Naive thymus-derived CD4-positive, alpha-beta T cell (primary cell): ENCODE results near the gene PRKCB. TPM values are rescaled to one million over a fixed set of nuclear protein-coding genes. Genes with fewer than 3 reads are reported as not detected.
A peak's percentile ranks its signal among the peaks of the same experiment; 100 is the strongest.
"Not testable (repeated sequence)": the region's sequence is repeated elsewhere in the genome, so short reads cannot be mapped to it uniquely, and the experiment has no call there.

Source experiments
- ATAC-seq: fragments of 150-1000 bp; cut with Tn5 transposase; 2 replicates; pipeline ENCODE4 v1.10.0; 2021; ENCODE audit warnings: mild to moderate bottlenecking, moderate library complexity
- CTCF ChIA-PET: fragments of 350-600 bp; sonication (Branson Sonifier 250); formaldehyde crosslinking; loops from one replicate; lab custom pipeline; 2021; ENCODE audit warnings: antibody characterized with exemption; lab: Charles Lee
- POLR2A ChIA-PET: fragments of 350-600 bp; sonication (Branson Sonifier 250); formaldehyde crosslinking; loops from one replicate; lab custom pipeline; 2021; ENCODE audit warnings: antibody characterized with exemption, inconsistent platforms; lab: Charles Lee
- DNase-seq, 9 donors: peaks; one replicate each; pipeline versions ENCODE4 v3.0.0 to v3.0.0-alpha.2; 2020 to 2022; ENCODE audit warnings: mixed read lengths in 1 of 9
- H3K27ac ChIP-seq: one replicate; pipeline ENCODE4 v1.7.0; 2013; ENCODE audit warnings: mild to moderate bottlenecking, low read depth, low read length, moderate library complexity
- H3K27me3 ChIP-seq, 2 donors: one replicate each; pipeline ENCODE4 v1.7.0; 2013; ENCODE audit warnings: low read length in 2 of 2, mild to moderate bottlenecking in 2 of 2, moderate library complexity in 2 of 2; ENCODE audit not compliant: control insufficient read depth in 2 of 2, insufficient read depth in 2 of 2
- H3K36me3 ChIP-seq, 3 experiments: 1 replicate in 2 of 3; 2 replicates in 1 of 3; pipeline ENCODE4 v1.7.0; 2013; ENCODE audit warnings: low read length in 3 of 3, mild to moderate bottlenecking in 3 of 3, moderate library complexity in 1 of 3; ENCODE audit not compliant: insufficient read depth in 3 of 3, control insufficient read depth in 2 of 3
- H3K4me1 ChIP-seq, 2 donors: one replicate each; pipeline ENCODE4 v1.7.0; 2013; ENCODE audit warnings: low read length in 2 of 2, mild to moderate bottlenecking in 2 of 2, moderate library complexity in 1 of 2; ENCODE audit not compliant: control insufficient read depth in 2 of 2, insufficient read depth in 2 of 2
- H3K4me3 ChIP-seq: 2 replicates; pipeline ENCODE4 v1.7.0; 2013; ENCODE audit warnings: mild to moderate bottlenecking, low read length
- H3K9me3 ChIP-seq, 3 experiments: 1 replicate in 2 of 3; 2 replicates in 1 of 3; pipeline ENCODE4 v1.7.0; 2013; ENCODE audit warnings: low read length in 3 of 3; ENCODE audit not compliant: control insufficient read depth in 2 of 3
- H3K27ac Mint-ChIP-seq, 9 donors: one replicate each; pipeline ENCODE4 v1.8.0; 2020 to 2022; ENCODE audit warnings: mixed read lengths in 9 of 9, mild to moderate bottlenecking in 8 of 9, moderate library complexity in 5 of 9, inconsistent platforms in 2 of 9
- H3K27me3 Mint-ChIP-seq, 5 donors: one replicate each; pipeline ENCODE4 v1.8.0; 2021 to 2022; ENCODE audit warnings: mixed read lengths in 5 of 5, mild to moderate bottlenecking in 1 of 5
- H3K36me3 Mint-ChIP-seq, 5 donors: one replicate each; pipeline ENCODE4 v1.8.0; 2020 to 2022; ENCODE audit warnings: mixed read lengths in 5 of 5, mild to moderate bottlenecking in 3 of 5, inconsistent platforms in 1 of 5
- H3K4me1 Mint-ChIP-seq, 7 donors: one replicate each; pipeline ENCODE4 v1.8.0; 2020 to 2022; ENCODE audit warnings: mixed read lengths in 7 of 7, mild to moderate bottlenecking in 3 of 7, inconsistent platforms in 1 of 7
- H3K4me3 Mint-ChIP-seq, 10 donors: one replicate each; pipeline ENCODE4 v1.8.0; 2020 to 2022; ENCODE audit warnings: mild to moderate bottlenecking in 10 of 10, mixed read lengths in 10 of 10, moderate library complexity in 6 of 10, inconsistent platforms in 2 of 10
- H3K9me3 Mint-ChIP-seq, 11 donors: one replicate each; pipeline ENCODE4 v1.8.0; 2020 to 2022; ENCODE audit warnings: mixed read lengths in 11 of 11, mild to moderate bottlenecking in 4 of 11, inconsistent platforms in 1 of 11, moderate library complexity in 1 of 11
- intact Hi-C, 2 donors: fragments of 100-400 bp; cut with micrococcal nuclease; formaldehyde crosslinking; loops; one replicate each; pipeline ENCODE4 v1.15.1; 2023
- polyA plus RNA-seq, 2 donors: library from polyadenylated mRNA; unstranded; fragments of 300-500 nt; fragmentation: Illumina TruSeq; gene quantifications; one replicate each; pipeline ENCODE4 v1.2.3, GENCODE V29; 2021
- total RNA-seq, 6 experiments: library from RNA in 5 of 6; stranded (reverse) in 5 of 6; gene quantifications; 1 replicate in 5 of 6; 2 replicates in 1 of 6; pipeline ENCODE4 v1.2.3 and lab custom pipeline; 2021 to 2026

The PRKCB gene
- total and polyA plus RNA-seq, 7 experiments from 2014 or later = 32.4 to 180 (median 72.9) TPM

GRCh38 chr16:23933650-23934049 lies 97.9 kb downstream of the PRKCB start:
- H3K9me3 Mint-ChIP-seq = peaks cover 0 to 10% (median 3%) of the 10 kb centered on the region in 11 donors
- H3K4me1 Mint-ChIP-seq = peaks cover 10 to 63% (median 46%) of the 10 kb centered on the region in 7 donors
- H3K27me3 Mint-ChIP-seq, POLR2A ChIA-PET, H3K27ac ChIP-seq, intact Hi-C loops, ATAC-seq, H3K4me3 ChIP-seq, H3K27me3 ChIP-seq, DNase-seq, H3K9me3 ChIP-seq, H3K36me3 ChIP-seq: not testable (repeated sequence)
- CTCF ChIA-PET = interaction anchor here (0.6 to 0.8 kb wide), 2 partner anchors 64 to 128 kb away, joined by 3 read pairs; no protein-coding TSS in a partner anchor
- H3K4me3 Mint-ChIP-seq = peak overlapping the region in 2 of 10 donors; percentile 32
- peaks cover 0 to 39% (median 15%) of the 10 kb centered on the region in 5 donors for H3K36me3 Mint-ChIP-seq
- peaks cover 2 to 16% of the 10 kb centered on the region in 2 donors for H3K4me1 ChIP-seq
- peak overlapping the region in 2 of 9 donors; percentile 40 to 53 for H3K27ac Mint-ChIP-seq

- CTCF ChIA-PET = interaction anchor here (0.8 kb wide), 1 partner anchor 63 kb away, joined by 3 read pairs; no protein-coding TSS in a partner anchor
Observed at GRCh38 chr16:23934610-23935236, 98.9 kb downstream of the PRKCB start.

GRCh38 chr16:23940111-23940510 lies 104.3 kb downstream of the PRKCB start:
- H3K4me1 ChIP-seq = peaks cover 2 to 5% of the 10 kb centered on the region in 2 donors
- ATAC-seq (no peak), DNase-seq (no peak)
- ChIA-PET CTCF (interaction anchor here (0.8 kb wide), 1 partner anchor 37 kb away, joined by 6 read pairs; no protein-coding TSS in a partner anchor), POLR2A (no interaction called here)
- H3K4me1 Mint-ChIP-seq = peaks cover 10 to 58% (median 40%) of the 10 kb centered on the region in 7 donors
- H3K4me3 ChIP-seq = no peak overlapping the region
- no peaks in the 10 kb centered on the region for H3K9me3 ChIP-seq
- peak overlapping the region in 1 of 9 donors; percentile 65 for H3K27ac Mint-ChIP-seq
- no peak overlapping the region for H3K4me3 Mint-ChIP-seq
- no peak overlapping the region for H3K27ac ChIP-seq
- H3K36me3 Mint-ChIP-seq = peaks cover 0 to 10% (median 0%) of the 10 kb centered on the region in 5 donors
- H3K36me3 ChIP-seq = no peaks in the 10 kb centered on the region
- H3K27me3 Mint-ChIP-seq = no peaks in the 10 kb centered on the region
- H3K9me3 Mint-ChIP-seq = no peaks in the 10 kb centered on the region
- no peaks in the 10 kb centered on the region for H3K27me3 ChIP-seq
- intact Hi-C loops = no loop called here

More at GRCh38 chr16:23934610-23935236, 98.9 kb downstream of the PRKCB start:
- H3K4me1 ChIP-seq = peaks cover 2 to 16% of the 10 kb centered on the region in 2 donors
- no peaks in the 10 kb centered on the region for H3K36me3 ChIP-seq
- peak overlapping the region in 3 of 9 donors; percentile 24 to 53 (median 35) for H3K27ac Mint-ChIP-seq
- no peak for DNase-seq
- intact Hi-C loops = no loop called here
- H3K27me3 ChIP-seq = no peaks in the 10 kb centered on the region
- peaks cover 0 to 30% (median 15%) of the 10 kb centered on the region in 5 donors for H3K36me3 Mint-ChIP-seq
- POLR2A ChIA-PET = interaction anchor here (1.0 kb wide), 1 partner anchor 20 kb away, joined by 3 read pairs; no protein-coding TSS in a partner anchor
- no peak overlapping the region for H3K4me3 Mint-ChIP-seq
- H3K27me3 Mint-ChIP-seq = no peaks in the 10 kb centered on the region
- H3K4me1 Mint-ChIP-seq = peaks cover 10 to 57% (median 42%) of the 10 kb centered on the region in 7 donors
- H3K9me3 Mint-ChIP-seq = peaks cover 0 to 10% (median 3%) of the 10 kb centered on the region in 11 donors
- no peak overlapping the region for H3K27ac ChIP-seq
- ATAC-seq = no peak
- H3K4me3 ChIP-seq = no peak overlapping the region
- H3K9me3 ChIP-seq = no peaks in the 10 kb centered on the region

GRCh38 chr16:23941025-23941424 lies 105.2 kb downstream of the PRKCB start:
- POLR2A ChIA-PET = no interaction called here
- no peak overlapping the region for H3K27ac ChIP-seq
- peaks cover 16 to 58% (median 43%) of the 10 kb centered on the region in 7 donors for H3K4me1 Mint-ChIP-seq
- H3K27me3 Mint-ChIP-seq = no peaks in the 10 kb centered on the region
- H3K9me3 ChIP-seq = no peaks in the 10 kb centered on the region
- H3K4me3 ChIP-seq = no peak overlapping the region
- CTCF ChIA-PET = no interaction called here
- no peak for ATAC-seq
- H3K27ac Mint-ChIP-seq = peak overlapping the region in 2 of 9 donors; percentile 30 to 65
- no peaks in the 10 kb centered on the region for H3K27me3 ChIP-seq
- H3K36me3 Mint-ChIP-seq = peaks cover 0 to 7% (median 0%) of the 10 kb centered on the region in 5 donors
- H3K4me3 Mint-ChIP-seq = no peak overlapping the region
- H3K36me3 ChIP-seq = no peaks in the 10 kb centered on the region
- intact Hi-C loops = no loop called here
- H3K4me1 ChIP-seq = no peaks in the 10 kb centered on the region
- DNase-seq = no peak
- no peaks in the 10 kb centered on the region for H3K9me3 Mint-ChIP-seq

- H3K4me3 Mint-ChIP-seq = no peak overlapping the region
- ATAC-seq (no peak), DNase-seq (no peak)
- no peaks in the 10 kb centered on the region for H3K9me3 ChIP-seq
- intact Hi-C loops = no loop called here
- no peak overlapping the region for H3K27ac ChIP-seq
- H3K4me3 ChIP-seq = no peak overlapping the region
- no peaks in the 10 kb centered on the region for H3K9me3 Mint-ChIP-seq
- peak overlapping the region in 3 of 9 donors; percentile 52 to 71 (median 62) for H3K27ac Mint-ChIP-seq
- CTCF ChIA-PET = no interaction called here
- H3K36me3 ChIP-seq = no peaks in the 10 kb centered on the region
- peaks cover 2 to 7% of the 10 kb centered on the region in 2 donors for H3K4me1 ChIP-seq
- H3K27me3 ChIP-seq = no peaks in the 10 kb centered on the region
- H3K27me3 Mint-ChIP-seq = no peaks in the 10 kb centered on the region
- H3K4me1 Mint-ChIP-seq = peaks cover 24 to 64% (median 50%) of the 10 kb centered on the region in 7 donors
- peaks cover 0 to 7% (median 0%) of the 10 kb centered on the region in 5 donors for H3K36me3 Mint-ChIP-seq
- POLR2A ChIA-PET = interaction anchor here (0.6 kb wide), 1 partner anchor 16 kb away, joined by 3 read pairs; no protein-coding TSS in a partner anchor
Observed at GRCh38 chr16:23941963-23942564, 106.3 kb downstream of the PRKCB start.

GRCh38 chr16:23943604-23944003 lies 107.8 kb downstream of the PRKCB start:
- intact Hi-C loops = no loop called here
- H3K4me3 ChIP-seq = no peak overlapping the region
- ChIA-PET CTCF (interaction anchor here (1.1 to 1.4 kb wide), 2 partner anchors 67 to 140 kb away, joined by 4 to 8 read pairs; no protein-coding TSS in a partner anchor), POLR2A (interaction anchor here (1.0 to 1.4 kb wide), 2 partner anchors 39 to 79 kb away, joined by 3 read pairs; no protein-coding TSS in a partner anchor)
- H3K36me3 Mint-ChIP-seq = no peaks in the 10 kb centered on the region
- peaks cover 17 to 23% of the 10 kb centered on the region in 2 donors for H3K4me1 ChIP-seq
- H3K27ac Mint-ChIP-seq = peak overlapping the region in 8 of 9 donors; percentile 1 to 80 (median 60)
- DNase-seq (no peak), ATAC-seq (no peak)
- peaks cover 0 to 2% (median 0%) of the 10 kb centered on the region in 11 donors for H3K9me3 Mint-ChIP-seq
- H3K27ac ChIP-seq = no peak overlapping the region
- H3K27me3 Mint-ChIP-seq = no peaks in the 10 kb centered on the region
- H3K27me3 ChIP-seq = no peaks in the 10 kb centered on the region
- H3K36me3 ChIP-seq = no peaks in the 10 kb centered on the region
- H3K4me3 Mint-ChIP-seq = no peak overlapping the region
- H3K9me3 ChIP-seq = no peaks in the 10 kb centered on the region
- peaks cover 34 to 74% (median 64%) of the 10 kb centered on the region in 7 donors for H3K4me1 Mint-ChIP-seq
